Natural killer cell treated with Interleukin-12 subunit alpha and Interleukin-12 subunit beta and Interleukin-15 and Interleukin-18, amount 100 ng/mL, for 72 hours (primary cell): ENCODE measurements around the gene PLAAT2. TPM values are rescaled to one million over a fixed set of nuclear protein-coding genes. Genes with fewer than 3 reads are reported as not detected.
A peak's percentile ranks its signal among the peaks of the same experiment; 100 is the strongest.
"Not testable (repeated sequence)": the region's sequence is repeated elsewhere in the genome, so short reads cannot be mapped to it uniquely, and the experiment has no call there.

Experiments
- ATAC-seq, 2 donors: fragments of 150-1000 bp; cut with Tn5 transposase in 1 of 2; sonication (Bioruptor Pico), chemical (Tn5 transposase) in 1 of 2; 2 replicates each; pipeline ENCODE4 v1.10.0; 2021
- DNase-seq: peaks from one replicate; pipeline ENCODE4 v3.0.0; 2022; ENCODE audit warnings: low spot score
- H3K27ac Mint-ChIP-seq, 2 donors: 1 replicate in 1 of 2; 2 replicates in 1 of 2; pipeline ENCODE4 v1.8.0; 2022; ENCODE audit warnings: mixed read lengths in 2 of 2, mild to moderate bottlenecking in 1 of 2, moderate library complexity in 1 of 2
- H3K27me3 Mint-ChIP-seq, 2 donors: 1 replicate in 1 of 2; 2 replicates in 1 of 2; pipeline ENCODE4 v1.8.0; 2022; ENCODE audit warnings: mixed read lengths in 2 of 2
- H3K36me3 Mint-ChIP-seq: one replicate; pipeline ENCODE4 v1.8.0; 2022; ENCODE audit warnings: mixed read lengths
- H3K4me1 Mint-ChIP-seq, 2 donors: 1 replicate in 1 of 2; 2 replicates in 1 of 2; pipeline ENCODE4 v1.8.0; 2022; ENCODE audit warnings: low read depth in 2 of 2, mixed read lengths in 2 of 2, mild to moderate bottlenecking in 1 of 2
- H3K4me3 Mint-ChIP-seq: one replicate; pipeline ENCODE4 v1.8.0; 2022; ENCODE audit warnings: mixed read lengths
- H3K9me3 Mint-ChIP-seq: 2 replicates; pipeline ENCODE4 v1.8.0; 2022; ENCODE audit warnings: mixed read lengths
- total RNA-seq, 2 donors: library from RNA; stranded (reverse); gene quantifications; one replicate each; pipeline ENCODE4 v1.2.3, GENCODE V29; 2022

Gene PLAAT2
- total RNA-seq, 2 donors from 2014 or later = 1.4 TPM; not detected in 1

- H3K27me3 Mint-ChIP-seq = not testable (repeated sequence)
Measured at GRCh38 chr11:63531074-63531792, 31.9 kb downstream of the PLAAT2 start.

GRCh38 chr11:63530021-63530420 lies 33.2 kb downstream of the PLAAT2 start:
- peak overlapping the region; percentile 12 to 44 for H3K27ac Mint-ChIP-seq
- H3K27me3 Mint-ChIP-seq = no peaks in the 10 kb centered on the region
- H3K9me3 Mint-ChIP-seq = no peaks in the 10 kb centered on the region
- H3K4me1 Mint-ChIP-seq = peaks cover 38 to 54% of the 10 kb centered on the region in 2 donors
- no peak for ATAC-seq
- DNase-seq = no peak
- no peaks in the 10 kb centered on the region for H3K36me3 Mint-ChIP-seq
- no peak overlapping the region for H3K4me3 Mint-ChIP-seq

More at GRCh38 chr11:63531074-63531792, 31.9 kb downstream of the PLAAT2 start:
- H3K9me3 Mint-ChIP-seq, DNase-seq, H3K36me3 Mint-ChIP-seq: not testable (repeated sequence)
- H3K27ac Mint-ChIP-seq = peak overlapping the region; percentile 33 to 74
- ATAC-seq = peak; percentile 89 to 96
- peak overlapping the region; percentile 76 for H3K4me3 Mint-ChIP-seq
- peaks cover 50 to 66% of the 10 kb centered on the region in 2 donors for H3K4me1 Mint-ChIP-seq

GRCh38 chr11:63529373-63529772 lies 33.8 kb downstream of the PLAAT2 start:
- Mint-ChIP-seq H3K4me1 (peaks cover 34 to 50% of the 10 kb centered on the region in 2 donors), H3K27ac (peak overlapping the region; percentile 12 to 44)
- H3K36me3 Mint-ChIP-seq, H3K4me3 Mint-ChIP-seq, H3K27me3 Mint-ChIP-seq, ATAC-seq, H3K9me3 Mint-ChIP-seq, DNase-seq: not testable (repeated sequence)

DNA sequence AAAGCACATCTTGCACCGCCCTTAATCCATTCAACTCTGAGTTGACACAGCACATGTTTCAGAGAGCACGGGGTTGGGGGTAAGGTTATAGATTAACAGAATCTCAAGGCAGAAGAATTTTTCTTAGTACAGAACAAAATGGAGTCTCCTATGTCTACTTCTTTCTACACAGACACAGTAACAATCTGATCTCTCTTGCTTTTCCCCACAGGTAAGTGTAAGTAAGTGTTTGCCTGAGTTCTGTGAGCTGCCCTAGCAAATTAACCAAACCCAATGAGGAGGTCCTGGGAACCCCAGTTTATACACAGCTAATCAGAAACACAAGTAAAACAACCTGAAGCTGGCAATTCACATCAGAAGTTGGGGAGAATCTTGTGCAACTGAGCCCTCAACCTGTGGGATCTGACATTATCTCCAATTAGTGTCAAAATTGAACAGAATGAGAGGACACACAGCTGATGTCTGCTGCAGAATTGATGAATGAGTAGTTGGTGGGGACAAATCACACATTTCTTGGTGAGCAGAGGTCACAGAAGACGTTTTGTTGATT lies 34.4 kb downstream of the PLAAT2 start:
- not testable (repeated sequence) for H3K36me3 Mint-ChIP-seq, ATAC-seq, H3K9me3 Mint-ChIP-seq, DNase-seq, H3K27me3 Mint-ChIP-seq, H3K4me3 Mint-ChIP-seq
- Mint-ChIP-seq H3K27ac (peak overlapping the region in 1 of 2 donors; percentile 44), H3K4me1 (peaks cover 29 to 44% of the 10 kb centered on the region in 2 donors)

DNA sequence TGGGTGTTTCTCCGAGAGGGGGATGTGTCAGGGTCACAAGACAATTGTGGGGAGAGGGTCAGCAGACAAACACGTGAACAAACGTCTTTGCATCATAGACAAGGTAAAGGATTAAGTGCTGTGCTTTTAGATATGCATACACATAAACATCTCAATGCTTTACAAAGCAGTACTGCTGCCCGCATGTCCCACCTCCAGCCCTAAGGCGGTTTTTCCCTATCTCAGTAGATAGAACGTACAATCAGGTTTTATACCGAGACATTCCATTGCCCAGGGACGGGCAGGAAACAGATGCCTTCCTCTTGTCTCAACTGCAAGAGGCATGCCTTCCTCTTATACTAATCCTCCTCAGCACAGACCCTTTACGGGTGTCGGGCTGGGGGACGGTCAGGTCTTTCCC lies 35.0 kb downstream of the PLAAT2 start:
- ATAC-seq, DNase-seq, H3K36me3 Mint-ChIP-seq, H3K4me3 Mint-ChIP-seq, H3K9me3 Mint-ChIP-seq, H3K27me3 Mint-ChIP-seq, H3K27ac Mint-ChIP-seq: not testable (repeated sequence)
- peaks cover 22 to 37% of the 10 kb centered on the region in 2 donors for H3K4me1 Mint-ChIP-seq

GRCh38 chr11:63527667-63528066 lies 35.5 kb downstream of the PLAAT2 start:
- H3K9me3 Mint-ChIP-seq = no peaks in the 10 kb centered on the region
- ATAC-seq (no peak), DNase-seq (no peak)
- no peaks in the 10 kb centered on the region for H3K27me3 Mint-ChIP-seq
- no peaks in the 10 kb centered on the region for H3K36me3 Mint-ChIP-seq
- H3K4me3 Mint-ChIP-seq = no peak overlapping the region
- H3K4me1 Mint-ChIP-seq = peaks cover 21 to 32% of the 10 kb centered on the region in 2 donors
- H3K27ac Mint-ChIP-seq = no peak overlapping the region

- H3K27ac Mint-ChIP-seq = no peak overlapping the region
- no peak for ATAC-seq
- no peak for DNase-seq
- H3K9me3 Mint-ChIP-seq = no peaks in the 10 kb centered on the region
- H3K4me1 Mint-ChIP-seq = peaks cover 10 to 12% of the 10 kb centered on the region in 2 donors
- no peak overlapping the region for H3K4me3 Mint-ChIP-seq
- no peaks in the 10 kb centered on the region for H3K36me3 Mint-ChIP-seq
- H3K27me3 Mint-ChIP-seq = no peaks in the 10 kb centered on the region
Measured at GRCh38 chr11:63523151-63523550, 40.0 kb downstream of the PLAAT2 start.

DNA sequence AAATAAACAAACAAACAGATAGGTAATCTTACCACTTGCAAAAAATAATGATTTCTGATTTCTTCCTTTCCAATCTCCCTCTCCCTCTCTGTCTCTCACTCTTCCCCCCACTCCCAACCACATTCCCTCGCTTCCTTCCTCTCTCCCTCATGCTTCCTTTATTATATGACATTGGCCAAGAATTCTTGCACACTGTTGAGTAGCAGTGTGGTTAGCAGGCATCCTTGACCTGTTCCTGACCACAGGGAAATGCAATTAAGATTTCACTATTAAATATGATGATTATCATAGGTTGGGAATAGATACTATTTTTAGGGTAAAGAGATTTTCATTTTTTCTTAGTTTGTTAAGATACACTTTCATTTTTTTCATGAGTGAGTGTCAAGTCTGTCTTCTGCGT lies 41.3 kb downstream of the PLAAT2 start:
- Mint-ChIP-seq H3K36me3 (no peaks in the 10 kb centered on the region), H3K27me3 (no peaks in the 10 kb centered on the region), H3K4me1 (peaks cover 12 to 14% of the 10 kb centered on the region in 2 donors), H3K4me3 (no peak overlapping the region), H3K27ac (no peak overlapping the region), H3K9me3 (no peaks in the 10 kb centered on the region)
- DNase-seq (no peak), ATAC-seq (no peak)

DNA sequence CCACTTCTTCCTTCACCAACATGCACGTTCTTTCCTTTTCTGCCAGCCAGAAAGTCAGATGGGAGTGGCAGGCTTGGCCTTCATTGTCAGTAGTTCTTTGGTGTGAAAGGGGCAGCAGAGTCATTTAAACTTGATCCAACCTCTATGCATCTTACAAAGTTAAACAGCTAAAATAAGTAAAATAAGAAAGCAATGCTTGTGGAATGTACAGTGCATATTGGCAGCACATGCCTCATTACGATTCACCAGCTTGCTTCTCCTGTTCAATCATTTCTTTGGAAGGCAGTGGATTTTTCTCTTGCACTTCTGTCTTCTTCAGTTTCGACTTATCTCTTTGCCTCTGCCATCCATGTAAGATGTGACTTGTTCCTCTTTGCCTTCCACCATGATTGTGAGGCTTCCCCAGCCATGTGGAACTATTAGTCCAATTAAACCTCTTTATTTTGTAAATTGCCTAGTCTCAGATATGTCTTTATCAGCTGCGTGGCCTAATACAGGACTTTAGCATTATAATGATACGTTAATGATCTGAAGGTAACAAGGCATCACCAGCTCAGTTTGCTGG lies 42.5 kb downstream of the PLAAT2 start:
- peaks cover 12 to 14% of the 10 kb centered on the region in 2 donors for H3K4me1 Mint-ChIP-seq
- ATAC-seq (no peak), DNase-seq (no peak)
- H3K27me3 Mint-ChIP-seq = no peaks in the 10 kb centered on the region
- H3K36me3 Mint-ChIP-seq = no peaks in the 10 kb centered on the region
- H3K9me3 Mint-ChIP-seq = no peaks in the 10 kb centered on the region
- no peak overlapping the region for H3K27ac Mint-ChIP-seq
- H3K4me3 Mint-ChIP-seq = no peak overlapping the region

DNA sequence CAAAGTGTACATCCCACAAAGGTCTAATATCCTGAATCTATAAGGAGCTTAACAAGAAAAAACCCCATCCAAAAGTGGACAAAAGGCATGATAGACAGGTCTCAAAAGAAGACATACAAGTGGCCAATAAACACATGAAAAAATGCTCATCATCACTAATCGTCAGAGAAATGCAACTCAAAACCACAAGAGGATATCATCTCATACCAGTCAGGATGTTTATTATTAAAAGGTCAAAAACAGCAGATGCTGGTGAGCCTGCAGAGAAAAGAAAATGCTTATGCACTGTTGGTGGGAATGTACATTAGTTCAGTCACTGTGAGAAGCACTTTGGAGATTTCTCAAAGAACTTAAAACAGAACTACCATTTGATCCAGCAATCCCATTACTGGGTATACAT lies 44.6 kb downstream of the PLAAT2 start:
- Mint-ChIP-seq H3K4me1 (peaks cover 12 to 14% of the 10 kb centered on the region in 2 donors), H3K27me3 (no peaks in the 10 kb centered on the region), H3K4me3 (no peak overlapping the region), H3K36me3 (no peaks in the 10 kb centered on the region), H3K27ac (peak overlapping the region; percentile 41 to 67), H3K9me3 (no peaks in the 10 kb centered on the region)
- ATAC-seq (no peak), DNase-seq (no peak)

GRCh38 chr11:63517156-63517555 lies 46.0 kb downstream of the PLAAT2 start:
- Mint-ChIP-seq H3K27ac (no peak overlapping the region), H3K4me3 (no peak overlapping the region), H3K27me3 (no peaks in the 10 kb centered on the region), H3K36me3 (no peaks in the 10 kb centered on the region), H3K9me3 (no peaks in the 10 kb centered on the region), H3K4me1 (peaks cover 12 to 14% of the 10 kb centered on the region in 2 donors)
- DNase-seq (no peak), ATAC-seq (no peak)

GRCh38 chr11:63516109-63516508 lies 47.1 kb downstream of the PLAAT2 start:
- Mint-ChIP-seq H3K4me1 (peaks cover 11 to 12% of the 10 kb centered on the region in 2 donors), H3K9me3 (no peaks in the 10 kb centered on the region), H3K27ac (no peak overlapping the region), H3K36me3 (no peaks in the 10 kb centered on the region), H3K4me3 (no peak overlapping the region), H3K27me3 (no peaks in the 10 kb centered on the region)
- DNase-seq (no peak), ATAC-seq (no peak)

- no peaks in the 10 kb centered on the region for H3K9me3 Mint-ChIP-seq
- DNase-seq = no peak
- no peak overlapping the region for H3K4me3 Mint-ChIP-seq
- no peaks in the 10 kb centered on the region for H3K4me1 Mint-ChIP-seq
- no peaks in the 10 kb centered on the region for H3K36me3 Mint-ChIP-seq
- H3K27ac Mint-ChIP-seq = peak overlapping the region in 1 of 2 donors; percentile 5
- no peak for ATAC-seq
- H3K27me3 Mint-ChIP-seq = no peaks in the 10 kb centered on the region
Measured at GRCh38 chr11:63512816-63513215, 50.4 kb downstream of the PLAAT2 start.

DNA sequence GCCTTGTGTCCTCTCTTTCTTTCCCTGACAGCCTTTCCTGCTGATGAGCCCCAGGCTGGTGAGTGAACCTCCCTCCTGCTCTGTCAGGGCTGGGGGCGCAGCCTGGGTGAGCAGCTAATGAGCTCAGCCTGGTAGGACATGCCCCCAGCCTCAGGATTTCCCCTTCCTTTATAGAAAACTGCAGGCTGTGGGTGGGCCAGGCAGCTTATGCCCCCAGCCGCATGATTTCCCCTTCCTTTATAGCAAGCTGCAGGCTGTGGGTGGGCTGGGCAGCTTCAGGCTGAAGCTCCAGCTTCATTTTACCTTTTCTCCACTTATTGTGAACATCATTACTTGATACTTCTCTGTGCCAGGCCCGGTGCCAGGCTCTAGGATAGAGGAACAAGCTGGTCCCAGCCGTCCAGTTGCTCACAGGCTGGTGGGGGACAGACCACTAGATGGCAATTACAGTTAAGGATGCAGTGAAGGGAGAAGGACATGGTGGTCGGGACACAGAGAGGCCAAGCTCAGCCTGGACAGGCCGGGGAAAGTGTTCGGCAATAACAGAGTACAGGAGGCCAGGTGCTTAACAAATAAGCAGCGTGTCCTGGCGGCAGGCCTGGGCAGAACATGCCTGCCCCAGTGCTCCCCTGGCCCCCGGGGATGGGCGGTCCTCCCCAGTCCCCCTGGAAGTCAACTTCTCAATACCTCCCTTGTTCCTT lies 52.0 kb downstream of the PLAAT2 start:
- Mint-ChIP-seq H3K27ac (no peak overlapping the region), H3K4me3 (no peak overlapping the region)
- ATAC-seq = no peak

More for the DNA sequence above, 52.0 kb downstream of the PLAAT2 start:
- Mint-ChIP-seq H3K27me3 (no peaks in the 10 kb centered on the region), H3K36me3 (no peaks in the 10 kb centered on the region), H3K4me1 (peaks cover 0 to 9% of the 10 kb centered on the region in 2 donors), H3K9me3 (no peaks in the 10 kb centered on the region)
- DNase-seq = no peak
